Uterus (tissue), 4 donors: ENCODE results near the gene WWOX. TPM values are rescaled to one million over a fixed set of nuclear protein-coding genes. Genes with fewer than 3 reads are reported as not detected.
"Not testable (repeated sequence)": the region's sequence is repeated elsewhere in the genome, so short reads cannot be mapped to it uniquely, and the experiment has no call there.

Experiments
- DNase-seq, 2 donors: peaks; one replicate each; pipeline ENCODE4 v3.0.0-alpha.2; 2019 to 2020
- H3K27ac ChIP-seq, 2 donors: fragments of 200-600 bp; sonication (generic); 1 replicate in 1 of 2; 2 replicates in 1 of 2; pipeline ENCODE4 v1.5.1; 2016 to 2018
- H3K27me3 ChIP-seq, 2 donors: fragments of 200-600 bp; sonication (generic); one replicate each; pipeline ENCODE4 v1.5.1; 2018 to 2019; ENCODE audit warnings: control low read depth in 1 of 2
- H3K36me3 ChIP-seq, 2 donors: fragments of 200-600 bp; sonication (generic); one replicate each; pipeline ENCODE4 v1.5.1; 2019; ENCODE audit warnings: control low read depth in 1 of 2
- H3K4me1 ChIP-seq, 2 donors: fragments of 200-600 bp; sonication (generic); one replicate each; pipeline ENCODE4 v1.5.1; 2018 to 2019; ENCODE audit warnings: control low read depth in 1 of 2
- H3K4me3 ChIP-seq, 2 donors: fragments of 200-600 bp; sonication (generic); 1 replicate in 1 of 2; 2 replicates in 1 of 2; pipeline ENCODE4 v1.5.1; 2018 to 2019; ENCODE audit warnings: mild to moderate bottlenecking in 1 of 2
- H3K9me3 ChIP-seq, 2 donors: fragments of 200-600 bp; sonication (generic); one replicate each; pipeline ENCODE4 v1.5.1; 2019; ENCODE audit warnings: control low read depth in 1 of 2
- POLR2A ChIP-seq, 2 donors: fragments of 450-650 bp; IDR thresholded peaks; one replicate each; pipeline ENCODE4 v1.6.1; 2016; ENCODE audit warnings: antibody characterized with exemption in 2 of 2, mild to moderate bottlenecking in 1 of 2, moderate library complexity in 1 of 2
- intact Hi-C: fragments of 100-400 bp; cut with DNase I; formaldehyde crosslinking; loops from one replicate; pipeline ENCODE4 v1.15.1; 2023; ENCODE audit warnings: low total_unique reads
- total RNA-seq, 4 donors: library from RNA; depleted of rRNA in 3 of 4; stranded (reverse); fragments of >200 nt in 3 of 4; gene quantifications; one replicate each; pipeline versions ENCODE4 v1.1.0 to v1.2.4, GENCODE V29; 2014 to 2023
- TF ChIP-seq, protein P1 (sequence below), 4 experiments: fragments of 200-600 bp in 2 of 4; fragments of 450-650 bp in 2 of 4; sonication (generic) in 2 of 4; IDR thresholded peaks; one replicate each; pipeline ENCODE4 v1.5.1; 2016 to 2019; ENCODE audit warnings: antibody characterized with exemption in 4 of 4, mild to moderate bottlenecking in 2 of 4, moderate library complexity in 1 of 4
- donor health status: DM: yes; HTN: yes; CAD: no.

WWOX gene
- 10 to 100 TPM; 34.1 to 99.9 (median 55.8) TPM for total RNA-seq

DNA sequence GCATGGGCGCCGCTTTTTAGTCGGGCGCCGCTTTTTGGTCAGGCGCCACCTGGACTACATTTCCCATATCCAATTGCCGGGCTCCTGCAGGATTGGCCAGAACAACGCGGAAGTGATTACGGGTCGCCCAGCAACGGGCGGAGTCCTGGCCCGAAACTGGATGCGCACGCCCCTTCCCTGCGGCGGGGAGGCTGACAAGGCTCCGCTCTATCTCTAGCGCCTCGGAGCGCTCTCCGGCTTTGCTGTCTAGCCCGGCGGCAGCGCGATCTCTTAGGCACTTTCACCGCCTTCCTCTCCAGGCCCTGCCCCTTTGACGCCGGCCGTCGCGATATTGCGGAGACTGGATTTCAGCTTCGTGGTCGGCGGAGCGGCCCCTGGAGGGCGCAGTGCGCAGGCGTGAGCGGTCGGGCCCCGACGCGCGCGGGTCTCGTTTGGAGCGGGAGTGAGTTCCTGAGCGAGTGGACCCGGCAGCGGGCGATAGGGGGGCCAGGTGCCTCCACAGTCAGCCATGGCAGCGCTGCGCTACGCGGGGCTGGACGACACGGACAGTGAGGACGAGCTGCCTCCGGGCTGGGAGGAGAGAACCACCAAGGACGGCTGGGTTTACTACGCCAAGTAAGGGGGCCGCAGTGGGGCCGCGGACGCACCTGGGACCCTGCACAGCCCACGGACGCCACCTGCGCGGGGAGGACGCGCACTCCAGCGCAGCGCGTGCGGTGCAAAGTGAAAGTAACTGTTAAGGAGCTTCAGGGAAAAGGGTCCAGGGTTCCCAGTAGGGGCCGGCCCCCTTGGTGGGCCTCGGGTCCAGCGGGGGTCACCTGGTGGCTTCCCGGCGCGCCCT lies at the start of gene WWOX:
Gene WWOX, plus strand, starts transcription at position 384 of the 841 bp plus-strand sequence.
- intact Hi-C loops, result no loop called here
- TF ChIP-seq, protein P1, sequence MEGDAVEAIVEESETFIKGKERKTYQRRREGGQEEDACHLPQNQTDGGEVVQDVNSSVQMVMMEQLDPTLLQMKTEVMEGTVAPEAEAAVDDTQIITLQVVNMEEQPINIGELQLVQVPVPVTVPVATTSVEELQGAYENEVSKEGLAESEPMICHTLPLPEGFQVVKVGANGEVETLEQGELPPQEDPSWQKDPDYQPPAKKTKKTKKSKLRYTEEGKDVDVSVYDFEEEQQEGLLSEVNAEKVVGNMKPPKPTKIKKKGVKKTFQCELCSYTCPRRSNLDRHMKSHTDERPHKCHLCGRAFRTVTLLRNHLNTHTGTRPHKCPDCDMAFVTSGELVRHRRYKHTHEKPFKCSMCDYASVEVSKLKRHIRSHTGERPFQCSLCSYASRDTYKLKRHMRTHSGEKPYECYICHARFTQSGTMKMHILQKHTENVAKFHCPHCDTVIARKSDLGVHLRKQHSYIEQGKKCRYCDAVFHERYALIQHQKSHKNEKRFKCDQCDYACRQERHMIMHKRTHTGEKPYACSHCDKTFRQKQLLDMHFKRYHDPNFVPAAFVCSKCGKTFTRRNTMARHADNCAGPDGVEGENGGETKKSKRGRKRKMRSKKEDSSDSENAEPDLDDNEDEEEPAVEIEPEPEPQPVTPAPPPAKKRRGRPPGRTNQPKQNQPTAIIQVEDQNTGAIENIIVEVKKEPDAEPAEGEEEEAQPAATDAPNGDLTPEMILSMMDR (IDR thresholded peaks at IDR 0.05), result peak in 3 of 4 experiments; percentile 58 to 75 (median 60)
- peak; percentile 86 to 92 for TF ChIP-seq POLR2A (IDR thresholded peaks at IDR 0.05)
- H3K27me3 ChIP-seq, result no peaks in the 10 kb centered on the region
- H3K9me3 ChIP-seq, result no peaks in the 10 kb centered on the region
- H3K27ac ChIP-seq, result peak within 1 kb of the TSS; percentile 92 to 93
- H3K4me1 ChIP-seq, result no peaks in the 10 kb centered on the region
- no peaks in the 10 kb centered on the region for H3K36me3 ChIP-seq
- H3K4me3 ChIP-seq, result peak within 1 kb of the TSS; percentile 82 to 91
- DNase-seq, result peak; percentile 96 to 97

DNA sequence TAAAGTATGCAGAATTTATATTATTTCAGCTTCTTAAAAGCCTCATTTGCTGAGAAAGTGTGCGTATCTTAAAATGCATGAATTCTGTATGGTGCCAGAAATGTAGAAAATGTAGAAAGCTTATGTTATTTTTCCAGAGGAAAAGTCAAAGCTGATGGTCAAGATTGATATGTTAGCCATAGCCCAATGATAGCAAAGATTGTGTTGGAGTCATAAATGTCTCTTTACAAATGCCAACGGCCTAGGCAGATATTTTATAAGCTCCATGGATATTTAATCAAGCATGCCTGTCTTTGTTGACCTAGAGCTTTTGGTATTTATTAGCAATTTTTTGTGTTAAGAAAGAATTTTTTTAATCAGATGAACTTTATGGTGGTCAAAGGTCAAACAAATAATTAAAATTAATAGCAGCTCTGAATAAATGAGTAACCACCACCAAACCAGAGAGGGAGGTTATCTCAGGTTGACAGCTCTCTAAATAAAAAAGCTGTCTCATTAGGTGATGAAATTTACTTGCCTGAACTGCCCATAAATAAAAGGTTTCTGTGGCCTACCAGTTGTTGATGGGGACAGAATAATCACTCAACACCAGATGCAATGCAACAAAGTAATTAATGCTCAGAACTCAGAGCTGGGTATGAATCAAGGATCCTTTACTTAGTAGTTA lies 48.6 kb upstream of the WWOX start:
- Histone ChIP-seq H3K36me3 (no peaks in the 10 kb centered on the region), H3K27ac (no peak overlapping the region), H3K4me3 (no peak overlapping the region), H3K27me3 (no peaks in the 10 kb centered on the region), H3K9me3 (no peaks in the 10 kb centered on the region), H3K4me1 (no peaks in the 10 kb centered on the region)
- intact Hi-C loops, result no loop called here
- TF ChIP-seq, protein P1 (IDR thresholded peaks at IDR 0.05), result no peak
- no peak for TF ChIP-seq POLR2A (IDR thresholded peaks at IDR 0.05)
- no peak for DNase-seq

DNA sequence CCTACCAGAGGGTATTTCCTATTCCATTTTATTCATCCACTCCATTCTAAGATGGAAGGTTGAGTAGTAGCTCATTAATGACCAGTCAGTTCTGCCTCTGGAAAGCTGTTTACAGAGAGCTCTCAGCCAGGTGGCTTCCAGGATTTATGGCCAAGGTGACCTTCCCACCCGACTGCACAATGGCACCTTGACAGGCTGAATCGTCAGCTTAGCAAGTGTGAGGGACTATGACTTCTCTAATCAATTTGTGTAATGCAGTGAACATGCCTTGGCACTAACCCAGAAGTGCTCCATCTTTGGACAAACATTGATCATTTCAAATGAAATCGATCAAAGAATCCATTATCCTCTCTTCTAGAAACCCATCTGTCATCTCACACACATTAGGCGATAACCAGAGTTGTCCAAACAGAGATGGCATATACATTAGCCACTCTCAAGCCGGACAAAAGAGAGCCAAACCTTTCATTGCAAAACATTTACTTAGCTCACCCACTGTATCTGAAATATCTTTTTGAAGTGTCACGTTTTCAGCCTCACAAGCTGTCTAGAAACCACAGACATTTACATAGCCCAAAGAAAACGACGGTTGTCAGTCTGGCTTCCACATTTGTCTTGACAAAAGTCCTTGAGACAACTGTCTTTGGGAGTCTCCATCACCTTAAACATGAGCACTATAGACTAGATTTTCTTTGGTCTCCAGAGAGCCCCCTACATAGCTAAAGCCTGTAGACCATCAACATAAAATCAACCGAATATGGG lies 41.5 kb upstream of the WWOX start:
- H3K27me3 ChIP-seq, result no peaks in the 10 kb centered on the region
- DNase-seq, result no peak
- H3K4me3 ChIP-seq, result no peak overlapping the region
- TF ChIP-seq, protein P1 (IDR thresholded peaks at IDR 0.05), result no peak
- TF ChIP-seq POLR2A (IDR thresholded peaks at IDR 0.05), result no peak
- no peaks in the 10 kb centered on the region for H3K4me1 ChIP-seq
- no peak overlapping the region for H3K27ac ChIP-seq
- H3K36me3 ChIP-seq, result no peaks in the 10 kb centered on the region
- no peaks in the 10 kb centered on the region for H3K9me3 ChIP-seq
- intact Hi-C loops, result no loop called here

DNA sequence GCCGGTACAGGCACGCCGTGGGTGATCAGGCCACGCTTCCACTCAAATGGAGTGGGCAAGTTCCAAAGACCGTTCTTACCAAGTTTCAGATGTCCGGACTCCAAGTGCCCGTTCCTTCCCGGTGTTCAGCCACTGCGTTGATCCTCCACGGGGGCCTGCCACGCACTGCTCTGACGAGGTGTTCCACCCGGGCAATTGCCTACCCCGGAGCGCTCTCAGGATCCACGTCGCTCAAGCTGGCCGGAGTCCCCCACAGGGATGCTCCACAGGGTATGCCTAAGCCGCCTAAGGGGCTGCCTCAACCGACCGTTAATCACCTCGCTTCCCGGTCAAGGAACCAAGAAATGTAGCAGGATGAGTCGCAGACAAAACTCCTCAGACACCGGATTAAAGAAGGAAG lies 39.6 kb upstream of the WWOX start:
- H3K27ac ChIP-seq, intact Hi-C loops: not testable (repeated sequence)

DNA sequence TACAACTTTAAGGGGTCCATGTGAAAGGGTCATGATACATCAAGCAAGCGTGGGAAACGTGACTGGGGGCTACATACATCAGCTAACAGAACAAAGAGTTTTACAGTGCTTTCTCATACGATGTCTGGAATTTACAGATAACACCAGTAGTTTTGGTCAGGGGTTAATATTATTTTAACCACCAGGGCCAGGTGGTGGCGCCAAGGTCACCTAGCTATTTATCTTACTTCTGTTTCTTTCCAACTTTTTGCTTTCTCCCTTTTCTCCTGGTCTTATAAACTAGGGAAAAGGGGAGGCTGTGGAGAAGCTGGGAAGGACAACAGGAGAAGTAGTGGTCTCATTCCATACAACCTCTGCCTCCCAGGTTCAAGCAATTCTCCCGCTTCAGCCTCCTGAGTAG lies 39.2 kb upstream of the WWOX start:
- TF ChIP-seq, protein P1 (IDR thresholded peaks at IDR 0.05), result no peak
- TF ChIP-seq POLR2A (IDR thresholded peaks at IDR 0.05), result no peak
- intact Hi-C loops, result no loop called here
- no peak for DNase-seq
- Histone ChIP-seq H3K27ac (no peak overlapping the region), H3K4me3 (no peak overlapping the region), H3K36me3 (no peaks in the 10 kb centered on the region), H3K9me3 (no peaks in the 10 kb centered on the region), H3K27me3 (no peaks in the 10 kb centered on the region), H3K4me1 (no peaks in the 10 kb centered on the region)

More for the DNA sequence above, 39.6 kb upstream of the WWOX start:
- not testable (repeated sequence) for DNase-seq, H3K4me3 ChIP-seq, H3K4me1 ChIP-seq, H3K9me3 ChIP-seq, H3K27me3 ChIP-seq, H3K36me3 ChIP-seq
